AG04450 (cell line): Measurements from ENCODE around the gene PDE11A. TPM values are rescaled to one million over a fixed set of nuclear protein-coding genes. Genes with fewer than 3 reads are reported as not detected.

Source experiments
- CTCF ChIA-PET: fragments of 300-600, 350-600 bp; formaldehyde crosslinking; extraction: SDS; loops from one replicate; lab custom pipeline; 2022; ENCODE audit warnings: antibody characterized with exemption, inconsistent platforms; lab: Charles Lee
- POLR2A ChIA-PET: fragments of 350-600 bp; formaldehyde crosslinking; extraction: SDS; loops from one replicate; lab custom pipeline; 2021; ENCODE audit warnings: antibody characterized with exemption, inconsistent platforms; lab: Yijun Ruan, JAX
- DNase-seq: peaks from one replicate; pipeline ENCODE4 v3.0.0-alpha.2; 2011; ENCODE audit warnings: low read depth, low spot score
- H3K27ac ChIP-seq: one replicate; pipeline ENCODE4 v1.5.1; 2012; ENCODE audit warnings: low read depth, low read length, control low read depth
- H3K27me3 ChIP-seq: one replicate; pipeline ENCODE4 v1.6.0; 2012; ENCODE audit warnings: low read length; ENCODE audit not compliant: control insufficient read depth, insufficient read depth
- H3K4me3 ChIP-seq: 2 replicates; pipeline ENCODE4 v1.5.1; 2011; ENCODE audit warnings: mild to moderate bottlenecking, low read depth, low read length, control low read depth
- H3K9me3 ChIP-seq: 2 replicates; pipeline ENCODE4 v1.5.1; 2012; ENCODE audit warnings: low read length; ENCODE audit not compliant: control insufficient read depth, insufficient read depth
- polyA plus RNA-seq: library from polyadenylated mRNA; depleted of rRNA; stranded (reverse); fragments of >200 nt; gene quantifications from 2 replicates; pipeline ENCODE4 v1.2.3, GENCODE V29; 2011
- TF ChIP-seq, protein P1 (sequence below): IDR thresholded peaks from 2 replicates; pipeline ENCODE4 v1.5.1; 2011; ENCODE audit warnings: low read depth, low read length, control low read depth, inconsistent platforms

PDE11A gene
- polyA plus RNA-seq, 1 experiment: 0.24 TPM

DNA sequence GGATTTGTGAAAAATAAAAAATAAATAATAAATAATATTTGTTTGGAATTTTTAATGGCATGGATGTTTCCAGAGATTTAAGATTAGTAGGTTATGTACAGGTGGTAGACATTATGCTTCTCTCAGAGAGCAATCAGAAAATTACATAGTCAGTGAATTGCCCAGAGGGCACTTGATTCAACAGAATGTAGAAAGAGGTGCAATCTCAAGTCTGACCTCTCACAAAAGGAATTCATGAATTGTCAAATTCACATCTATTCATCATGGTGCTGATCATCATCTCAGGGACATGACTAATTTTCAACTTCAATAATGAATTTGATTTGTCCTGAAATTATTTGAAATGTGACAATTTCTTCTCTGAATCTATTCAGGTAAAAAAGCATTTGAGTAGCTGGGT, 172.5 kb downstream of the PDE11A start:
- DNase-seq: no peak
- H3K27me3 ChIP-seq: no peaks in the 10 kb centered on the region
- ChIA-PET POLR2A (no interaction called here), CTCF (no interaction called here)
- no peak overlapping the region for H3K27ac ChIP-seq
- no peaks in the 10 kb centered on the region for H3K9me3 ChIP-seq
- no peak overlapping the region for H3K4me3 ChIP-seq
- TF ChIP-seq, protein P1, sequence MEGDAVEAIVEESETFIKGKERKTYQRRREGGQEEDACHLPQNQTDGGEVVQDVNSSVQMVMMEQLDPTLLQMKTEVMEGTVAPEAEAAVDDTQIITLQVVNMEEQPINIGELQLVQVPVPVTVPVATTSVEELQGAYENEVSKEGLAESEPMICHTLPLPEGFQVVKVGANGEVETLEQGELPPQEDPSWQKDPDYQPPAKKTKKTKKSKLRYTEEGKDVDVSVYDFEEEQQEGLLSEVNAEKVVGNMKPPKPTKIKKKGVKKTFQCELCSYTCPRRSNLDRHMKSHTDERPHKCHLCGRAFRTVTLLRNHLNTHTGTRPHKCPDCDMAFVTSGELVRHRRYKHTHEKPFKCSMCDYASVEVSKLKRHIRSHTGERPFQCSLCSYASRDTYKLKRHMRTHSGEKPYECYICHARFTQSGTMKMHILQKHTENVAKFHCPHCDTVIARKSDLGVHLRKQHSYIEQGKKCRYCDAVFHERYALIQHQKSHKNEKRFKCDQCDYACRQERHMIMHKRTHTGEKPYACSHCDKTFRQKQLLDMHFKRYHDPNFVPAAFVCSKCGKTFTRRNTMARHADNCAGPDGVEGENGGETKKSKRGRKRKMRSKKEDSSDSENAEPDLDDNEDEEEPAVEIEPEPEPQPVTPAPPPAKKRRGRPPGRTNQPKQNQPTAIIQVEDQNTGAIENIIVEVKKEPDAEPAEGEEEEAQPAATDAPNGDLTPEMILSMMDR: no peak

DNA sequence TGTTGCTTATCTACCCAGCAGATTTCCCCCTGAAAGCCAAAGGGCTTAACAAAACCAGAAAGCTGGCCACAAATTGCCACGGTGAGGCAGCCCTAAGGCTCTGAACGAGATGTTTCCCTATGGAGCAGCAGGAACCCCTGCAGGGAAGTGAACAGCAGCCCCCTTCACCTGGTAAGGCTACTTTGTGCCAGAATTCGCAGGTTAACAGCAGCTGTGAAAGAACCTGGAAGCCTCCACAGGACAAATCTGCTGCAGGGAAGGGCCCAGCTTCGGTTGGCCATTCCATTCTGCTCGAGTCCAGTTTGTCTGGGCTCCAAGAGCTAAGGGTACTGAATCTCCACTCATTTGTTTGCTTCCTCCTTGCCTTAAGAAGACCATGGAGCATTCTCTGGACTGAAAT, 175.3 kb downstream of the PDE11A start:
- Histone ChIP-seq H3K27ac (no peak overlapping the region), H3K4me3 (no peak overlapping the region), H3K9me3 (no peaks in the 10 kb centered on the region), H3K27me3 (no peaks in the 10 kb centered on the region)
- POLR2A ChIA-PET: no interaction called here
- TF ChIP-seq, protein P1: no peak
- no peak for DNase-seq
- CTCF ChIA-PET: interaction anchor here (1.4 to 2.2 kb wide), 2 partner anchors 9 to 521 kb away, joined by 3 to 18 read pairs; no protein-coding TSS in a partner anchor

DNA sequence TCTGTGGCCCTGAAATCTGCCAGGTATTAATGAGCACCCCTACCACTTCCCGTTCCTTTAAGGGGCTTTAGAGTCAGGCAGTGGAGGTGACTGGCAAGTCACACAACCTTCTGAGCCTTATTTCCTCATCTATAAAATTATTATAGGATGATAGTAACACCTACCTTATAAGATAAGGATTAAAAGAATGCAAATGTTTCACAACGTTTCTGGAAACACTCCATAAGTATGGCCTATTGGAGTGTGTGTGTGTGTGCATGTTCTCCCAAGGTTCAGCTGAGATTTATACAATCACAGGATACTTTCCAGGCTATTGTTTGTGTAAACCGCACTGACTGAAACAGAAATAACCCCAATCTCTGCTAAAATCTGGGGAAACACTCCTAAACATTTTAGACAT, 176.0 kb downstream of the PDE11A start:
- H3K27me3 ChIP-seq: no peaks in the 10 kb centered on the region
- H3K9me3 ChIP-seq: no peaks in the 10 kb centered on the region
- H3K27ac ChIP-seq: no peak overlapping the region
- TF ChIP-seq, protein P1: no peak
- no peak for DNase-seq
- POLR2A ChIA-PET: no interaction called here
- CTCF ChIA-PET: interaction anchor here (1.4 to 1.5 kb wide), 2 partner anchors 9 to 522 kb away, joined by 3 read pairs; no protein-coding TSS in a partner anchor
- no peak overlapping the region for H3K4me3 ChIP-seq

DNA sequence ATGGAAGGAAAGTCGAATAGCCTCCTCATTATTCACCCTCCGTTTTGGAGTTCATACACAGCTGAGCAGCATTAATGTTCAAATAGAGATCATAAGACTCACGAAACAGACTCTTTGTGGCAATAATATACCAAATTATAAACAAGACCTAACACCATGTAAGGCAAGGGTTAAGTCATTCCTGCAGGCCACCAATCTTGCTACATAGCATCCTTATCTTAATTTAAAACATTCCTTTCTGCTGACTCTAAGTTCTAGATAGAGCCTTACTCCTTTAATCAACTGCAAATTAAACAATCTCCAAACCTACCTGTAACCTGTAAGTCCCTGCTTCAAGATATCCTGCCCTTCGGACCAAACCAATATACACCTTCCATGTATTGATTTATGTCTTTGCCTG, 178.0 kb downstream of the PDE11A start:
- POLR2A ChIA-PET: no interaction called here
- Histone ChIP-seq H3K27ac (no peak overlapping the region), H3K27me3 (no peaks in the 10 kb centered on the region), H3K9me3 (no peaks in the 10 kb centered on the region), H3K4me3 (no peak overlapping the region)
- no peak for DNase-seq
- CTCF ChIA-PET: interaction anchor here (0.9 to 1.0 kb wide), 2 partner anchors 9 to 12 kb away, joined by 3 to 4 read pairs; no protein-coding TSS in a partner anchor
- TF ChIP-seq, protein P1: no peak

DNA sequence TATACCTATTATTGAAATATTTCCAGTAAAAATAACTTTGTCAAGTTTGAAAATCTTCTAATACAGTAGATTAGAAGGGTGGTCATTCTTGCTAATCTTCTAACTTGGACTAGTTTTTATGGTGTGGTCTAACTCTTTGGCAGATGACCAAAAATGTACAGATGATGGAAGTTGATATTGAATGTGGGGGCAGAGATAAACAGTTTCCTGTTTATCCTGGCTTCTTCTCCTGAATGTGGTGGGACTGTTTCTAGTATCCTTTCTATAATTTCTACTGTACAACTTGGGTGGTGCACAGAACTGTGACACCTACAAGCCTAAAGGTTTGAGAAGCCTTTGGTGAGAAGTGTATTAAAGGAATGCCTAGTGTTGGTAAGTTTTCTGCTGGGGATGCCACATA, 178.7 kb downstream of the PDE11A start:
- H3K4me3 ChIP-seq: no peak overlapping the region
- H3K9me3 ChIP-seq: no peaks in the 10 kb centered on the region
- H3K27me3 ChIP-seq: no peaks in the 10 kb centered on the region
- ChIA-PET CTCF (interaction anchor here (0.9 kb wide), 1 partner anchor 13 kb away, joined by 4 read pairs; no protein-coding TSS in a partner anchor), POLR2A (no interaction called here)
- no peak overlapping the region for H3K27ac ChIP-seq
- no peak for DNase-seq
- TF ChIP-seq, protein P1: no peak
